ENCODE results near the gene PANK2. TPM values are rescaled to one million over a fixed set of nuclear protein-coding genes. Genes with fewer than 3 reads are reported as not detected.
"Not testable (repeated sequence)": the region's sequence is repeated elsewhere in the genome, so short reads cannot be mapped to it uniquely, and the experiment has no call there.

The PANK2 gene
- total RNA-seq = 29.2 and 33.4 TPM in 2 replicates
- 21.0 and 24.1 TPM in 2 replicates for polyA plus RNA-seq

GRCh38 chr20:3888622-3889488, at the start of gene PANK2:
PANK2 (plus strand) TSS chr20:3889387.
- peak within 1 kb of the TSS; percentile 89 for H3K27ac ChIP-seq
- H3K4me3 ChIP-seq = peak within 1 kb of the TSS; percentile 89
- H3K4me1 ChIP-seq (ENCODE audit: low read depth) = peaks cover 20% of the 10 kb centered on the region
- no peaks in the 10 kb centered on the region for H3K27me3 ChIP-seq
- H3K9me3 ChIP-seq (ENCODE audit: low read depth) = no peaks in the 10 kb centered on the region
- H3K36me3 ChIP-seq = no peaks in the 10 kb centered on the region
- DNase-seq (ENCODE audit: low read depth in 1 of 2, low spot score in 1 of 2) = peak; percentile 99 to 100
- peak; percentile 55 for TF ChIP-seq CTCF (IDR thresholded peaks at IDR 0.05; ENCODE audit: low read depth, low read length)

- DNase-seq (ENCODE audit: low read depth in 1 of 2, low spot score in 1 of 2); H3K36me3 ChIP-seq; H3K9me3 ChIP-seq (ENCODE audit: low read depth); H3K4me1 ChIP-seq (ENCODE audit: low read depth); H3K27me3 ChIP-seq; H3K27ac ChIP-seq; H3K4me3 ChIP-seq: not testable (repeated sequence)
Observed at GRCh38 chr20:3840201-3840600, 49.0 kb upstream of the PANK2 start.

GRCh38 chr20:3842348-3842930, 46.7 kb upstream of the PANK2 start:
- Histone ChIP-seq H3K4me1 (ENCODE audit: low read depth) (peaks cover under 1% of the 10 kb centered on the region), H3K4me3 (no peak overlapping the region), H3K36me3 (no peaks in the 10 kb centered on the region), H3K27ac (no peak overlapping the region), H3K9me3 (ENCODE audit: low read depth) (no peaks in the 10 kb centered on the region), H3K27me3 (no peaks in the 10 kb centered on the region)
- no peak for DNase-seq (ENCODE audit: low read depth in 1 of 2, low spot score in 1 of 2)
- TF ChIP-seq CTCF (IDR thresholded peaks at IDR 0.05; ENCODE audit: low read depth, low read length) = no peak

GRCh38 chr20:3843490-3843889, 45.7 kb upstream of the PANK2 start:
- no peaks in the 10 kb centered on the region for H3K36me3 ChIP-seq
- no peak overlapping the region for H3K4me3 ChIP-seq
- H3K4me1 ChIP-seq (ENCODE audit: low read depth) = peaks cover 4% of the 10 kb centered on the region
- no peaks in the 10 kb centered on the region for H3K27me3 ChIP-seq
- no peaks in the 10 kb centered on the region for H3K9me3 ChIP-seq (ENCODE audit: low read depth)
- no peak overlapping the region for H3K27ac ChIP-seq
- TF ChIP-seq CTCF (IDR thresholded peaks at IDR 0.05; ENCODE audit: low read depth, low read length) = no peak
- peak in 1 of 2 donors; percentile 59 for DNase-seq (ENCODE audit: low read depth in 1 of 2, low spot score in 1 of 2)

- not testable (repeated sequence) for H3K36me3 ChIP-seq
Observed at GRCh38 chr20:3843990-3844619, 45.1 kb upstream of the PANK2 start.

GRCh38 chr20:3846378-3846739, 42.8 kb upstream of the PANK2 start:
- no peak for DNase-seq (ENCODE audit: low read depth in 1 of 2, low spot score in 1 of 2)
- peak overlapping the region; percentile 81 for H3K27ac ChIP-seq
- no peaks in the 10 kb centered on the region for H3K27me3 ChIP-seq
- TF ChIP-seq CTCF (IDR thresholded peaks at IDR 0.05; ENCODE audit: low read depth, low read length) = no peak
- H3K4me1 ChIP-seq (ENCODE audit: low read depth) = peaks cover 4% of the 10 kb centered on the region
- no peaks in the 10 kb centered on the region for H3K36me3 ChIP-seq
- H3K9me3 ChIP-seq (ENCODE audit: low read depth) = no peaks in the 10 kb centered on the region
- peak overlapping the region; percentile 65 for H3K4me3 ChIP-seq

More at GRCh38 chr20:3843990-3844619, 45.1 kb upstream of the PANK2 start:
- not testable (repeated sequence) for H3K27me3 ChIP-seq; H3K27ac ChIP-seq; H3K9me3 ChIP-seq (ENCODE audit: low read depth); H3K4me3 ChIP-seq; DNase-seq (ENCODE audit: low read depth in 1 of 2, low spot score in 1 of 2); H3K4me1 ChIP-seq (ENCODE audit: low read depth)

Measured in cardiac muscle cell (in vitro differentiated cells and primary cell).